Measurements from ENCODE around the gene CFB. TPM values are rescaled to one million over a fixed set of nuclear protein-coding genes. Genes with fewer than 3 reads are reported as not detected.
"Not testable (repeated sequence)": the region's sequence is repeated elsewhere in the genome, so short reads cannot be mapped to it uniquely, and the experiment has no call there.

Gene CFB
- total RNA-seq, 1 donor from 2014 or later, result not detected

DNA sequence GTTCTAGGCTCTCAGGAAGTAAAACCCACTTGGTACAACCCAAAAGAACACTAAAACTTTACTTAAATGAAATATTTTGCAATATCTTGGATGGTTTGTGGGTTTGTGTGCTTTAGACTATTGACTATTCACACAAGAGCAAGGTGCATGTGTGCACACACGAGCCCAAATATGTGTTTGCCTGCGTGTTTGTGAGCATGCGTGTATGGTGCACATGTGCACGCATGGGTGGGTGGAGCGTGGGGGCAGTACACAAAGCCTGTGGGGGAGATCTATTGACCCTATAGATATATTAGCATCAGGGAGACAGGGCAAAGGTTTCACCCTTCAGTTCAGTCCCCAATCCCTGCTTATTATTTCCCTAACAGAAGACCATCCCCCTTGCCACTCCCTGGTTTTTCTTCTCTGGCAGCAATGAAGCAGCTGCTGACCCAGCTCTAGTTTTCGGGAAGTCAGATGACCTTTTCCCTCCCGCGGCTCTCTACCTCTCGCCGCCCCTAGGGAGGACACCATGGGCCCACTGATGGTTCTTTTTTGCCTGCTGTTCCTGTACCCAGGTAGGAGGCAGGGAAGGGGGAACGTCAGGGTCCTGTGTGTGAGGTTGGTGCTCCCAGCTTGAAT, 18.5 kb upstream of the CFB start, which contains the start of gene C2:
Gene C2, plus strand, starts transcription at position 476 of the 621 bp plus-strand sequence. Its CDS starts 36 bp downstream, at position 512.
- no peak for DNase-seq (ENCODE audit: low spot score)
- H3K27ac Mint-ChIP-seq (ENCODE audit: unreplicated experiment), result no peak within 1 kb of the TSS
- H3K36me3 Mint-ChIP-seq (ENCODE audit: low read depth, unreplicated experiment), result no peaks in the 10 kb centered on the region
- H3K9me3 Mint-ChIP-seq (ENCODE audit: unreplicated experiment), result no peaks in the 10 kb centered on the region
- TF ChIP-seq, protein P1, sequence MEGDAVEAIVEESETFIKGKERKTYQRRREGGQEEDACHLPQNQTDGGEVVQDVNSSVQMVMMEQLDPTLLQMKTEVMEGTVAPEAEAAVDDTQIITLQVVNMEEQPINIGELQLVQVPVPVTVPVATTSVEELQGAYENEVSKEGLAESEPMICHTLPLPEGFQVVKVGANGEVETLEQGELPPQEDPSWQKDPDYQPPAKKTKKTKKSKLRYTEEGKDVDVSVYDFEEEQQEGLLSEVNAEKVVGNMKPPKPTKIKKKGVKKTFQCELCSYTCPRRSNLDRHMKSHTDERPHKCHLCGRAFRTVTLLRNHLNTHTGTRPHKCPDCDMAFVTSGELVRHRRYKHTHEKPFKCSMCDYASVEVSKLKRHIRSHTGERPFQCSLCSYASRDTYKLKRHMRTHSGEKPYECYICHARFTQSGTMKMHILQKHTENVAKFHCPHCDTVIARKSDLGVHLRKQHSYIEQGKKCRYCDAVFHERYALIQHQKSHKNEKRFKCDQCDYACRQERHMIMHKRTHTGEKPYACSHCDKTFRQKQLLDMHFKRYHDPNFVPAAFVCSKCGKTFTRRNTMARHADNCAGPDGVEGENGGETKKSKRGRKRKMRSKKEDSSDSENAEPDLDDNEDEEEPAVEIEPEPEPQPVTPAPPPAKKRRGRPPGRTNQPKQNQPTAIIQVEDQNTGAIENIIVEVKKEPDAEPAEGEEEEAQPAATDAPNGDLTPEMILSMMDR (IDR thresholded peaks at IDR 0.05; ENCODE audit: unreplicated experiment), result no peak
- H3K27me3 Mint-ChIP-seq (ENCODE audit: unreplicated experiment), result no peaks in the 10 kb centered on the region
- H3K4me1 Mint-ChIP-seq (ENCODE audit: unreplicated experiment), result no peaks in the 10 kb centered on the region
- H3K4me3 Mint-ChIP-seq (ENCODE audit: unreplicated experiment), result no peak within 1 kb of the TSS

DNA sequence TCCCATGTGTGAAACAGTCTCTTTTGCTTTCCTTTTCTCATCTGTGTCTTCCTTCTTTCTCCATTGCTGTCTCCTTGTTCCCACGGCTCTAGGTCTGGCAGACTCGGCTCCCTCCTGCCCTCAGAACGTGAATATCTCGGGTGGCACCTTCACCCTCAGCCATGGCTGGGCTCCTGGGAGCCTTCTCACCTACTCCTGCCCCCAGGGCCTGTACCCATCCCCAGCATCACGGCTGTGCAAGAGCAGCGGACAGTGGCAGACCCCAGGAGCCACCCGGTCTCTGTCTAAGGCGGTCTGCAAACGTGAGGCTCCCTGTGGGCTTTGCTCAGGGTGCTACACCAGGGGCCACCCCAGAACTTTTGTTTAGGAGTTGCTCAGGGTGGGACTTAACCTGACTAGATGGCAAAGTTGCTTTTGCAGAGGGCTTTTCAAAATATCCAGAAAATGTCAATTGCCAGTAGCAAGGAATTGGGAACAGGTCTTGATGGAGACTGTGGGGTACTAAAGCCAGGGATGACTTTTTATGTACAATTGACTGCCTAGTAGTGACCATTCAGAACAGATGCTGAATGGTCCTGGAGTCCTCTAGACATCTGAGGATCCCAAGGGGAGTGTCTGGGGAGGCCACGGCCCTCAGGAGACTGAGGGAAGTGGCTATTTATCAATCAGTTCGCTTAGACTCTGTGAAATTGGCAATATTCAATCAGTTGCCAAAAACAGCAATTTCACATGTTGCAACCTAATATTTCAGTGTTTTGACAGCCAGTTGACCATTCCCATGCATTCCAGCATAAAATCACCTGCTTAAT, 17.8 kb upstream of the CFB start:
- DNase-seq (ENCODE audit: low spot score), result no peak
- no peak overlapping the region for H3K27ac Mint-ChIP-seq (ENCODE audit: unreplicated experiment)
- TF ChIP-seq, protein P1 (IDR thresholded peaks at IDR 0.05; ENCODE audit: unreplicated experiment), result no peak
- H3K4me3 Mint-ChIP-seq (ENCODE audit: unreplicated experiment), result no peak overlapping the region
- H3K4me1 Mint-ChIP-seq (ENCODE audit: unreplicated experiment), result no peaks in the 10 kb centered on the region
- H3K9me3 Mint-ChIP-seq (ENCODE audit: unreplicated experiment), result no peaks in the 10 kb centered on the region
- no peaks in the 10 kb centered on the region for H3K27me3 Mint-ChIP-seq (ENCODE audit: unreplicated experiment)
- no peaks in the 10 kb centered on the region for H3K36me3 Mint-ChIP-seq (ENCODE audit: low read depth, unreplicated experiment)

DNA sequence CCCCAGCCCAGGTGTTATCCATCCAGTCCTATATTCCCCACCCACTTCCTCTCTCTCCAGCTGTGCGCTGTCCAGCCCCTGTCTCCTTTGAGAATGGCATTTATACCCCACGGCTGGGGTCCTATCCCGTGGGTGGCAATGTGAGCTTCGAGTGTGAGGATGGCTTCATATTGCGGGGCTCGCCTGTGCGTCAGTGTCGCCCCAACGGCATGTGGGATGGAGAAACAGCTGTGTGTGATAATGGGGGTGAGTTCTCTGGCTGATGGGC, 17.3 kb upstream of the CFB start:
- H3K4me3 Mint-ChIP-seq (ENCODE audit: unreplicated experiment), result no peak overlapping the region
- no peaks in the 10 kb centered on the region for H3K36me3 Mint-ChIP-seq (ENCODE audit: low read depth, unreplicated experiment)
- H3K9me3 Mint-ChIP-seq (ENCODE audit: unreplicated experiment), result no peaks in the 10 kb centered on the region
- H3K4me1 Mint-ChIP-seq (ENCODE audit: unreplicated experiment), result no peaks in the 10 kb centered on the region
- DNase-seq (ENCODE audit: low spot score), result no peak
- TF ChIP-seq, protein P1 (IDR thresholded peaks at IDR 0.05; ENCODE audit: unreplicated experiment), result no peak
- H3K27ac Mint-ChIP-seq (ENCODE audit: unreplicated experiment), result no peak overlapping the region
- no peaks in the 10 kb centered on the region for H3K27me3 Mint-ChIP-seq (ENCODE audit: unreplicated experiment)

DNA sequence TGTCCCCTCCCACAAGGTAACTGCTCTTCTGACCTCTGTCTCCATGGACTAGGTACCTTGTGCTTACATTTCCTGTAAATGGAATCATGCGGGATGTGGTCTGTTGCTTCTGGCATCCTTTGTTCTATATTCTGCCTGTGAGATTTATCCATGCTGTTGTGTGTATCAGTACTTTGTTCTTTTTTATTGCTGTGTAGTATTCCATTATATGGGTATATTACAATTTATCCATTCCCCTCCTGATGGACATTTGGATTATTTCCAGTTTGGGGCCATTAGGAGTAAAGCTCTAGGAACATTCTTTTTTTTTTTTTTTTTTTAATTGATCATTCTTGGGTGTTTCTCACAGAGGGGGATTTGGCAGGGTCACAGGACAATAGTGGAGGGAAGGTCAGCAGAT, 14.9 kb upstream of the CFB start:
- Mint-ChIP-seq H3K9me3 (ENCODE audit: unreplicated experiment) (no peaks in the 10 kb centered on the region), H3K4me1 (ENCODE audit: unreplicated experiment) (no peaks in the 10 kb centered on the region), H3K36me3 (ENCODE audit: low read depth, unreplicated experiment) (no peaks in the 10 kb centered on the region), H3K27me3 (ENCODE audit: unreplicated experiment) (peaks cover 2% of the 10 kb centered on the region), H3K4me3 (ENCODE audit: unreplicated experiment) (no peak overlapping the region), H3K27ac (ENCODE audit: unreplicated experiment) (no peak overlapping the region)
- TF ChIP-seq, protein P1 (IDR thresholded peaks at IDR 0.05; ENCODE audit: unreplicated experiment), result no peak
- DNase-seq (ENCODE audit: low spot score), result no peak

DNA sequence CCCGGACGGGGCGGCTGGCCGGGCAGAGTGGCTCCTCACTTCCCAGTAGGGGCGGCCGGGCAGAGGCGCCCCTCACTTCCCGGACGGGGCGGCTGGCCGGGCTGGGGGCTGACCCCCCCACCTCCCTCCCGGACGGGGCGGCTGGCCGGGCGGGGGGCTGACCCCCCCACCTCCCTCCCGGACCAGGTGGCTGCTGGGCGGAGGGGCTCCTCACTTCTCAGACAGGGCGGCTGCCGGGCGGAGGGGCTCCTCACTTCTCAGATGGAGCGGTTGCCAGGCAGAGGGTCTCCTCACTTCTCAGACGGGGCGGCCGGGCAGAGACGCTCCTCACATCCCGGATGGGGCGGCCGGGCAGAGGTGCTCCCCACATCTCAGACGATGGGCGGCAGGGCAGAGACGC, 13.8 kb upstream of the CFB start:
- H3K4me1 Mint-ChIP-seq (ENCODE audit: unreplicated experiment); H3K36me3 Mint-ChIP-seq (ENCODE audit: low read depth, unreplicated experiment); H3K4me3 Mint-ChIP-seq (ENCODE audit: unreplicated experiment); H3K27me3 Mint-ChIP-seq (ENCODE audit: unreplicated experiment); DNase-seq (ENCODE audit: low spot score); H3K27ac Mint-ChIP-seq (ENCODE audit: unreplicated experiment); H3K9me3 Mint-ChIP-seq (ENCODE audit: unreplicated experiment): not testable (repeated sequence)

All from endothelial cell (in vitro differentiated cells).